Panc1 (cell line): ENCODE results near the gene ASTN2. TPM values are rescaled to one million over a fixed set of nuclear protein-coding genes. Genes with fewer than 3 reads are reported as not detected.

Source experiments
- ATAC-seq: fragments of 200-7000 bp; cut with Tn5 transposase; 2 replicates; pipeline ENCODE4 v1.9.1; 2020; ENCODE audit warnings: mild to moderate bottlenecking, moderate library complexity
- BruUV-seq: library from RNA; stranded (reverse); fragments of 400-500 nt; replicated peaks from 2 replicates; lab custom pipeline; 2021; lab: Mats Ljungman, UMichigan
- CTCF ChIA-PET: fragments of 300-600 bp; sonication (Branson Sonifier 250); formaldehyde crosslinking; loops from one replicate; lab custom pipeline; 2022; ENCODE audit warnings: antibody characterized with exemption; lab: Charles Lee
- POLR2A ChIA-PET: fragments of 300-600 bp; sonication (Branson Sonifier 250); formaldehyde crosslinking; loops from one replicate; lab custom pipeline; 2022; ENCODE audit warnings: antibody characterized with exemption; lab: Charles Lee
- DNase-seq: peaks from one replicate; pipeline ENCODE4 v3.0.0-alpha.2; 2010; ENCODE audit warnings: low read depth, low spot score
- H3K27ac ChIP-seq: 2 replicates; pipeline ENCODE4 v1.5.1; 2011; ENCODE audit warnings: mild to moderate bottlenecking, low read length, inconsistent platforms
- H3K27me3 ChIP-seq: fragments of 200-500 bp; sonication (Bioruptor generic); 2 replicates; pipeline ENCODE4 v1.6.0; 2014; ENCODE audit warnings: low read length, inconsistent platforms; ENCODE audit not compliant: control insufficient read depth, insufficient read depth
- H3K36me3 ChIP-seq: fragments of 200-500 bp; sonication (Bioruptor generic); 2 replicates; pipeline ENCODE4 v1.5.1; 2014; ENCODE audit warnings: inconsistent platforms, mild to moderate bottlenecking, low read length, moderate library complexity; ENCODE audit not compliant: control insufficient read depth, insufficient read depth
- H3K4me1 ChIP-seq: 2 replicates; pipeline ENCODE4 v1.5.1; 2011; ENCODE audit warnings: inconsistent platforms, mild to moderate bottlenecking, low read length, moderate library complexity; ENCODE audit not compliant: control insufficient read depth, insufficient read depth
- H3K4me3 ChIP-seq, 2 experiments: 2 replicates each; pipeline ENCODE4 v1.5.1; 2011 to 2012; ENCODE audit warnings: low read depth in 2 of 2, low read length in 2 of 2, mild to moderate bottlenecking in 2 of 2, inconsistent platforms in 1 of 2, moderate library complexity in 1 of 2
- H3K9me3 ChIP-seq: fragments of 200-500 bp; sonication (Bioruptor generic); 2 replicates; pipeline ENCODE4 v1.5.1; 2014; ENCODE audit warnings: low read depth, mild to moderate bottlenecking, inconsistent platforms, low read length, moderate library complexity; ENCODE audit not compliant: control insufficient read depth, insufficient read depth
- POLR2AphosphoS5 ChIP-seq: IDR thresholded peaks from 2 replicates; pipeline ENCODE4 v1.6.1; 2012; ENCODE audit warnings: mild to moderate bottlenecking, low read depth, low read length, moderate library complexity
- SIN3A ChIP-seq: IDR thresholded peaks from 2 replicates; pipeline ENCODE4 v1.6.1; 2012; ENCODE audit warnings: low read depth, mild to moderate bottlenecking, low read length, moderate library complexity, borderline replicate concordance; ENCODE audit not compliant: insufficient read depth
- TCF7L2 ChIP-seq: IDR thresholded peaks from 2 replicates; pipeline ENCODE4 v1.6.1; 2011; ENCODE audit warnings: mild to moderate bottlenecking, low read depth, low read length, inconsistent platforms
- in situ Hi-C: cut with HindIII; loops from 2 replicates; pipeline ENCODE4 v1.10.0; 2016; ENCODE audit warnings: low sequenced_read_pairs, low pct_unique_long_range_greater_than_20kb
- intact Hi-C: fragments of 100-400 bp; cut with micrococcal nuclease; formaldehyde crosslinking; loops from one replicate; pipeline ENCODE4 v1.10.0; 2022; ENCODE audit not compliant: unreplicated experiment
- total RNA-seq: library from RNA; stranded (reverse); gene quantifications from one replicate; pipeline ENCODE4 v1.2.1, GENCODE V29; 2021; ENCODE audit not compliant: unreplicated experiment
- TF ChIP-seq, protein P1 (sequence below): fragments of 450-650 bp; IDR thresholded peaks from 2 replicates; pipeline ENCODE4 v1.5.1; 2017; ENCODE audit warnings: mild to moderate bottlenecking
- TF ChIP-seq, protein P2 (sequence below), 2 experiments: IDR thresholded peaks; 2 replicates each; pipeline ENCODE4 v1.6.1; 2011 to 2012; ENCODE audit warnings: low read depth in 2 of 2, control low read depth in 1 of 2, low read length in 1 of 2, mild to moderate bottlenecking in 1 of 2, moderate library complexity in 1 of 2; ENCODE audit not compliant: insufficient read depth in 1 of 2

ASTN2 gene
- total RNA-seq, 1 experiment from 2014 or later: 3.9 TPM

DNA sequence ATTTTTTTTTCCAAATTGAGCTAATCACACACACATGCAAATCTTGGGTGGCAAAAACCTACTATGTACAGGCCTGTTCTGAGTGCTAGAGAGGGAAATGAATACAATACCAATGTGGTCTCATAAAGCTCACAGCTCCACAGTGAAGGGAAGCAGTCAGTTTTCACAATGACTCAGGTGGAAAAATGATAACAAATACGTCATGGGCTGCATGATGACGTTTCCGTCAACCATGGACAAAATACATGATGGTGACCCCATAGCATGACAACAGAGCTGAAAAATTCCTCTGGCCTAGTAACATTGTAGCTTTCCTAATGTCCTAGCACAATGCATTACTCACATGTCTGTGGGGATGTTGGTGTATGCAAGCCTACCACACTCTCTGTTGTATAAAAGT is 475.2 kb downstream of the ASTN2 start:
- no TSS peak for BruUV-seq
- CTCF ChIA-PET: no interaction called here
- in situ Hi-C loops: no loop called here

DNA sequence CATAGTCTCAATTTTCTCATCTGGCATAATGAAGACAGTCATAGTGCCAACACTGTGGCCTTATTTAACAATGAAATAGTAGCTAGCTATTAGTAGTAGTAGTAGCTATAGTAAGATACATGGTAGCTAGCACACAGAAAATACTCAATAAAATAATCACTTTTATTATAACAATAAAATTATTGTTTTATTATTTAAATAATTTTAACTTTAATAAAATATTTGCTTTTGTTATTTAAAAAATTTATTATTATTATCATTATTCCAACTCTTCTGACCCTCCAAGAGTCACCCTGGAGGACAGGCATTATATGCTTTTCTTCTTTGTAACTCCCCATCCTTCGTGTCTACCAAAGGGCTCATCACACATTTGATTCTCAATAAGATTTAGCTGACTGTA is 475.7 kb downstream of the ASTN2 start:
- no peaks in the 10 kb centered on the region for H3K36me3 ChIP-seq
- in situ Hi-C loops (no loop called here), intact Hi-C loops (no loop called here)
- no peak for TF ChIP-seq POLR2AphosphoS5
- no peak for TF ChIP-seq SIN3A
- no peak for TF ChIP-seq TCF7L2
- TF ChIP-seq, protein P1, sequence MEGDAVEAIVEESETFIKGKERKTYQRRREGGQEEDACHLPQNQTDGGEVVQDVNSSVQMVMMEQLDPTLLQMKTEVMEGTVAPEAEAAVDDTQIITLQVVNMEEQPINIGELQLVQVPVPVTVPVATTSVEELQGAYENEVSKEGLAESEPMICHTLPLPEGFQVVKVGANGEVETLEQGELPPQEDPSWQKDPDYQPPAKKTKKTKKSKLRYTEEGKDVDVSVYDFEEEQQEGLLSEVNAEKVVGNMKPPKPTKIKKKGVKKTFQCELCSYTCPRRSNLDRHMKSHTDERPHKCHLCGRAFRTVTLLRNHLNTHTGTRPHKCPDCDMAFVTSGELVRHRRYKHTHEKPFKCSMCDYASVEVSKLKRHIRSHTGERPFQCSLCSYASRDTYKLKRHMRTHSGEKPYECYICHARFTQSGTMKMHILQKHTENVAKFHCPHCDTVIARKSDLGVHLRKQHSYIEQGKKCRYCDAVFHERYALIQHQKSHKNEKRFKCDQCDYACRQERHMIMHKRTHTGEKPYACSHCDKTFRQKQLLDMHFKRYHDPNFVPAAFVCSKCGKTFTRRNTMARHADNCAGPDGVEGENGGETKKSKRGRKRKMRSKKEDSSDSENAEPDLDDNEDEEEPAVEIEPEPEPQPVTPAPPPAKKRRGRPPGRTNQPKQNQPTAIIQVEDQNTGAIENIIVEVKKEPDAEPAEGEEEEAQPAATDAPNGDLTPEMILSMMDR: no peak
- TF ChIP-seq, protein P2, sequence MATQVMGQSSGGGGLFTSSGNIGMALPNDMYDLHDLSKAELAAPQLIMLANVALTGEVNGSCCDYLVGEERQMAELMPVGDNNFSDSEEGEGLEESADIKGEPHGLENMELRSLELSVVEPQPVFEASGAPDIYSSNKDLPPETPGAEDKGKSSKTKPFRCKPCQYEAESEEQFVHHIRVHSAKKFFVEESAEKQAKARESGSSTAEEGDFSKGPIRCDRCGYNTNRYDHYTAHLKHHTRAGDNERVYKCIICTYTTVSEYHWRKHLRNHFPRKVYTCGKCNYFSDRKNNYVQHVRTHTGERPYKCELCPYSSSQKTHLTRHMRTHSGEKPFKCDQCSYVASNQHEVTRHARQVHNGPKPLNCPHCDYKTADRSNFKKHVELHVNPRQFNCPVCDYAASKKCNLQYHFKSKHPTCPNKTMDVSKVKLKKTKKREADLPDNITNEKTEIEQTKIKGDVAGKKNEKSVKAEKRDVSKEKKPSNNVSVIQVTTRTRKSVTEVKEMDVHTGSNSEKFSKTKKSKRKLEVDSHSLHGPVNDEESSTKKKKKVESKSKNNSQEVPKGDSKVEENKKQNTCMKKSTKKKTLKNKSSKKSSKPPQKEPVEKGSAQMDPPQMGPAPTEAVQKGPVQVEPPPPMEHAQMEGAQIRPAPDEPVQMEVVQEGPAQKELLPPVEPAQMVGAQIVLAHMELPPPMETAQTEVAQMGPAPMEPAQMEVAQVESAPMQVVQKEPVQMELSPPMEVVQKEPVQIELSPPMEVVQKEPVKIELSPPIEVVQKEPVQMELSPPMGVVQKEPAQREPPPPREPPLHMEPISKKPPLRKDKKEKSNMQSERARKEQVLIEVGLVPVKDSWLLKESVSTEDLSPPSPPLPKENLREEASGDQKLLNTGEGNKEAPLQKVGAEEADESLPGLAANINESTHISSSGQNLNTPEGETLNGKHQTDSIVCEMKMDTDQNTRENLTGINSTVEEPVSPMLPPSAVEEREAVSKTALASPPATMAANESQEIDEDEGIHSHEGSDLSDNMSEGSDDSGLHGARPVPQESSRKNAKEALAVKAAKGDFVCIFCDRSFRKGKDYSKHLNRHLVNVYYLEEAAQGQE (IDR thresholded peaks at IDR 0.05; ENCODE audit: insufficient read depth in 1 of 2, low read depth in 2 of 2, low read length in 1 of 2): no peak
- DNase-seq (no peak), ATAC-seq (no peak)
- no TSS peak for BruUV-seq
- no peaks in the 10 kb centered on the region for H3K9me3 ChIP-seq
- CTCF ChIA-PET: no interaction called here
- POLR2A ChIA-PET: no interaction called here
- no peak overlapping the region for H3K4me3 ChIP-seq
- no peak overlapping the region for H3K27ac ChIP-seq
- no peaks in the 10 kb centered on the region for H3K27me3 ChIP-seq
- no peaks in the 10 kb centered on the region for H3K4me1 ChIP-seq

More for the DNA sequence above, 475.2 kb downstream of the ASTN2 start:
- TF ChIP-seq, protein P1: no peak
- TF ChIP-seq TCF7L2 (no peak), POLR2AphosphoS5 (no peak), SIN3A (no peak)
- TF ChIP-seq, protein P2 (IDR thresholded peaks at IDR 0.05; ENCODE audit: insufficient read depth in 1 of 2, low read depth in 2 of 2, low read length in 1 of 2): no peak
- intact Hi-C loops: no loop called here
- ATAC-seq (no peak), DNase-seq (no peak)
- Histone ChIP-seq H3K4me3 (no peak overlapping the region), H3K36me3 (no peaks in the 10 kb centered on the region), H3K4me1 (no peaks in the 10 kb centered on the region), H3K27ac (no peak overlapping the region), H3K27me3 (no peaks in the 10 kb centered on the region), H3K9me3 (no peaks in the 10 kb centered on the region)
- POLR2A ChIA-PET: no interaction called here
